Right forelimb (tissue), 1 donor: ENCODE results near the gene LDLRAD3.

ENCODE experiments used
- DNase-seq: peaks from one replicate; pipeline ENCODE4 v3.0.0-alpha.2; 2018

LDLRAD3 gene

GRCh38 chr11:36081274-36081945 lies 137.5 kb downstream of the LDLRAD3 start:
- no peak for DNase-seq

- DNase-seq = no peak
These were observed 142.5 kb downstream of the LDLRAD3 start for GRCh38 chr11:36086366-36086765.

DNA sequence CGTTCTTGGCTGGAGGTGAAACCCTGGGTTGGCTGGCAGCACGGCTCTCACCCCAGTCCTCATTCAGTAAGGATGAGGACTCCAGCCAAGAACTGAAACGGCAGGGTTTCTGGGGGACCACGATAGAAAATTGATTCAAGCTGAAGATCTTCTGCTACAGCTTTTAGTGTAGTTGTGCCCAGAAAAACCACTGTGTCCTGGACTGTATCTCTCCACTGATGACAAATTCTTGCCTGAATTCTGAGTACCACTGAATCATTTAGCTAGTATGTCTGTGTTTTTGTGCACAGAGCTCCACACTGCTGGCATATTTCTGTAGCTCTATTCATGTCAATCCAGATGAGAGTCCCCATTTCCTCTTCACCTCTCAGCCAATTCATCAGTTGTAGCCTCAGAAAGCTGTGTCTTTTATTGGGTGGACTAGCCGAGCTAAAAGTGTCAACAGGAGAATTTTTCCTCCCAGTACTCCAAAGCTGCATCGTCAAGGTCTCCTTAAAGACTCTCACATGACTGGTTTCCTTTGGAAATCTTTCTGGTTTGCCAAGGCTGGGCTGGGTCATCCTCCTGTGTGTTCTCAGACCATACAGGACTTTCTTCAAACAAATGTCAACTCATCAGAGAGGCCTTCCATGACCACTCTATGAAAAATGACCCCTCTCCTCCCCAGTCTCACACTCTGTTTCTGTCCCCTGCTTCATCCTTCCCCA lies 144.6 kb downstream of the LDLRAD3 start:
- no peak for DNase-seq

DNA sequence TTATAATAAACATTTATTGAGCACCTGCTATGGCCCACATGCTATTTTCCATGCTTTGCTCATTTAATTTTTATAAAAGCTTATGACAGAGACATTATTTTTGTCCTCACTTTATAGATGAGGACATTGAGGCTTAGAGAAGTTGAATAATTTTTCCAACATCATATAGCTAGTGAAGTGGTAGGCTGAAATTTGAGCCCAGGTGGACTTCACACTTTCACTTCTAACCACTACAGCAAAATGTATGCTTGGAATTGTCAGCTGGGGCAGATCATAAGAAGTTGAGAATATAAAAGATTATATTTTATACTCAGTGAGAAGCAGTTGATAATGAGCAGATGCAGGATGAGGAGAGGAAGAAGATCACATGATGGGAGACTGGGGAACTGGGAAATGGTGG lies 146.1 kb downstream of the LDLRAD3 start:
- no peak for DNase-seq

DNA sequence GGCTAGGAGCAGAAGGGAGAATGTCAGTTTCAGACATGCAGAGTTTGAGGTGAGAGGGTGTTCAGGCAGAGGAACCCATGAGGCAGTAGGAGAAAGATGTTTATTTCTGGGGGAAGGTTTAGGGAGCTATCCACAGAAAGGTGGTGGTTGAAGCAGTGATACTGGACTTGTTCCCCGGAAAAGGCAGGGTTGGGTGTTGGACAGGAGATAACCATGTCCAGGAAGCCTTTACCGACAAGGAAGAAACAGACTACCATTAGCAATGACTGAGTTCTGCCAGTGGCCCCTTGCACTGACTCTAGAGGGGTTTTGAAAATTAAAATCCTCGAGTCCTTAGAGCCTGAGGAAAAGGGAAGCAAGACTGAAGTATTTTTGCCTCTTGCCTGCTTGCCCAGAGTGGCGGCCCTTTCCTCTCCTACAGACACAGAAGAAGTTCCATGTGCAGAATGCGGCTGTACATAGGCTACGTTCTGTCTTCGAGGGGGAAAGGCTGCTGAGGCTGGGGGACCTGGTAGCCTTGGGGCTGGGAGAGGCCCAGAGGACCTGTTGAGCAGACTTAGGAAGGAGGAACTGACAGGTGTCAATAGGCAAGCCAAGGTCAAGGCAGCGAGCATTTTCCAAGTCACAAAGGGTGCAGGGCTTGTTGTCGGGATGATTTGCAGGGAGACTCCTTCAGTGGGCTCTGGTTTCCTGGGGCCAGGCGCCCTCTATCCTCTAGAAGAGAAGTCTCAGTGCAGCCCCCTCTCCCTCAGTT lies 146.7 kb downstream of the LDLRAD3 start:
- DNase-seq = no peak

DNA sequence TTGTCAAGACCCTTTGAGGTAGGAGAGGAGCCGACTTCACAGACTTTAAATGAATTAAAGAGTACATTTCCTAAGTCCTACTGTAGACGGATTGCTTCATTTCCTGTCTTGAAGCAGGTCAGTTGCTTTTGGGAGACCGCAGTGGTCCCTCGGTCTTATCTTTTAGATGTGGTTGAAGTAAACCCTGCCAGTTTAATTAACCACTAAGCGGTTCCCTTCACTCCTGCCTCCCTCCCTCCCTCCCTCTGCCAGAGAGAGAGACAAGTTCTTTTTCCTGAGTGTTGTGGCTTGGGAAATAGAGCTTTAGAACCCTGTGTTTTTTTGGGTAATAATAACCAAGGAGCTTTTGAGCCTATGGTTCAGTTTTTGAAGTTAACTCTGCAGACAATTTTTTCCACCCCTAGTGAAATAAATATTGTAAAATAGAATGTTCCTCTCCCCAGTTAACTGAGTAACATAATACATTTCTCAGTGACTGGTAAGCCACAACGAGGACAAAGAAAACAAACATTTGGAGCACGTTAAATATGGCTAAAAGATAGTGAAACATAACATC lies 147.5 kb downstream of the LDLRAD3 start:
- DNase-seq = no peak

DNA sequence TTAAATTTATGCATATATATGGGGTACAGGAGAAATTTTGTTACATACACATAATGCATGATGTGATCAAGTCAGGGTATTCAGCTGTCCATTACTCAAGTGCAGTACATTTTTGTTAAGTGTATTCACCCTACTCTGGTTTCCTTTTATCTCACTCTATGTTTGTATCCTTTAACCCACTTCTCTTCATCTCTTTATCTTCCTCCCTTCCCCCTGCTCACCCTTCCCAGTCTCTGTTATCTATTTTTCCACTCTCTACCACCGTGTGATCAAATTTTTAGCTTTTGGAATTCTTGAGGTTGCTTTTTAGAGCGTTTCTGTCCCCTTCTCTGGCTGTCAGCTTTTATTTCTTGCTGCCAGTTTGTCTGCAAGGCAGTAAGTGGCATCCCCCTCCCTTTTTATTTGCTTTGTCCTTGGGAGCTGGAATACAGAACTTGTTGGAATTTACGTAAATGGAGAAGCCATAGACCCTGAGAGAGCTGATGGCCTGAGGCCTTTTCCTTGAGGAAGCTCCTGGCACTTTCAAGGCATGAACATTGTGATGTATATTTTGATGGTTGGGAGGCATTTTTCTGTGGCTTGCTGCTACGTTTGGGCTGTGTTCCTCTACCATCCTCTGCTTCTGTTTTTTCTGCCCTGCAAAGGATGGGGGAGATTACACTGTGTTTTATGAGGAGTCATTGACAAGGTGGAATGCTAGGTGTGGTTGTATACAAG lies 148.6 kb downstream of the LDLRAD3 start:
- DNase-seq = no peak

- no peak for DNase-seq
These were observed 149.7 kb downstream of the LDLRAD3 start for GRCh38 chr11:36093548-36093947.

DNA sequence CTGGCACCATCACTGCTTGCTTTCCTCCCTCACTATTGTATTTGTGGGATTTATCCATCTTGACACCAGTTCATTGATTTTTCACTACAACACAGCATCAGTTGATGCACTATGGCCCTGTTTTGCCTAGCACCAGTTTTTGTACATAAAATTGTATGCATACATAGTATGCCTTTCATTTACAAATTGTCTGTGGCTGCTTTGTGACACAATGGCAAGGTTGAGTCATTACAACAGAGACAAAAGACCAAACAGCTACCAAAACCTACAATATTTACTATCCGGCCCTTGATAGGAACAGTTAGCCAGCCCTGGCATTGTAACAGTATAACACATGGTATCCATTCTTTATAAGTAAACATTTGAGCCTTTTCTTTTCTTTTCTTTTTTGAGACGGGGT lies 150.3 kb downstream of the LDLRAD3 start:
- DNase-seq = no peak

DNA sequence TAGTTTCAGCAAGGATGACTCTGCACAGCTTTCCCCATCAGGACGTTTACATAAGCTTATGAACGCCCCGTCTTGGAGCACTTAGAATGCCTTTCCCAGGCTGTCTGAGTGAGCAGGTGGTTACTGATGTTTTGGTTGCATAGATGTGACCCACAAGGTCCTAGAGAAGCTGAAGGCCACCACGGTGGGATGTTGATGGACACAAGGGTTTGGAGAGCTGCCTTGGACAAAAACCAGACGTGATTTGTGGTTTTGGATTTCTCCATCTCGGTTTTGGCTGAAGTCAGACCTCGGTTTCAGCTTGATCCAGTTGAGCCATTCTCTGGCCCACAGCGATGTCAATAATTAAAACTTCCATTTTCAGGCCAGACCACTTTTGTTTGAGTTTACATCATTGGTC lies 151.9 kb downstream of the LDLRAD3 start:
- DNase-seq = no peak

DNA sequence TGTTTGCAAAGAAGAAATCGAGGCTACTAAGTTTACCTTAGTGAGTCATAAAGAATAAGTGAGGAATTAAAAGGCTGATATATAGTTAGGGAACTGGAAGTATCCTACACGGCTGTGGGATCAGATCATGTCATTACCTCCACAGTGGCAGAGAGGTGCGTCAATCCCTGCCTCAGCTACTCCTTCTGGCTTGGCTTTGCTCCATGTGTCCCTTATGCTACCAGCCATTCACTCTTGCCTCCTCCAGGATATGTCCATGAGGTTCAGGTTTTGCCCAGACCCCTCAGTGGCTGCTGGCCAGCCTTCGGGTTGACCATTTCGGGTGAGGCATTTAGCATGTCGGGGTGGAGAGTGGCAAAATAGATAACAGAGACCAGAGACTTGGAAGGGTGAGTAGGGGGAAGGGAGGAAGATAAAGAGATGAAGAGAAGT lies 153.4 kb downstream of the LDLRAD3 start:
- DNase-seq = no peak

GRCh38 chr11:36098087-36098486 lies 154.2 kb downstream of the LDLRAD3 start:
- DNase-seq = no peak

DNA sequence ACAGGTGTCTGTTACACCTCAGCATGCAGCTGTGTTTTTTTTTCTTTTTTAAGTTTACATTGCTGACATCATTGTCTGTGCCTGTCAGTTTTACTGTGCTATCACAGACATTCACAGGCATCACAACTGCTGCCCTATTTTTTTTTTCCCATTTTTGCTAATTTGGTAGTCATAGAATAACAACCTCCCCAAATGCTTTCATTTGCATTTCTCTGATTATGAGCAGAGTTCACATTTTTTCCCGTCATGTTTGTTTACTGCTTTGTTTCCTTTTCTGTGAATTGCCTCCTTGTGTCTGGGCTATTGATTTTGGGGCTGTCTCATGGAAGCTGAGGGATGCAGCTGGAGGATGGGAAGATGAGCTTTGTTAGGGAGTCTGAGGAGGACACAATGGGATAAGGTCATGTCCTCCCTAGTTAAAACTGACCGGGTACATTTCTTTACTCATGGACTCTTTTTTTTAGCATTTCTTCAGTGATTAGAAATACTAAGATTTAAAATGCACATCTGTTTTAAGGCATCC lies 155.1 kb downstream of the LDLRAD3 start:
- no peak for DNase-seq

GRCh38 chr11:36101466-36101865 lies 157.6 kb downstream of the LDLRAD3 start:
- DNase-seq = no peak

DNA sequence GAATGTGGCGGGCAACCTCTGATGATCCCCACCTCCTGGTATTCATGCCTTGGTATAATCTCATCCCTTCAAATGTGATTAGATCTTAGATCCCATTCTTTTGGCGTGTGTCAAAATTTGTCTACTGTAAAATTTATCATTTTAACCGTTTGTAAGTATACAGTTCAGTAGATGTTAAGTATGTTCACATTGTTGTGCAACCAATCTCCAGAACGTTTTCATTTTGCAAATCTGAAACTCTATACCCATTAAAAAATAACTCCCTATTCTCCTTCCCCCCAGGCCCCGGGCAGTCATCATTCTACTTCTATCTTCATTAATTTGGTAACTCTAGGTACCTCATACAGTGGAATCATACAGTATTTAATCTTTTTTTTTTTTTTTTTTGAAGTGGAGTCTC lies 159.0 kb downstream of the LDLRAD3 start:
- no peak for DNase-seq

DNA sequence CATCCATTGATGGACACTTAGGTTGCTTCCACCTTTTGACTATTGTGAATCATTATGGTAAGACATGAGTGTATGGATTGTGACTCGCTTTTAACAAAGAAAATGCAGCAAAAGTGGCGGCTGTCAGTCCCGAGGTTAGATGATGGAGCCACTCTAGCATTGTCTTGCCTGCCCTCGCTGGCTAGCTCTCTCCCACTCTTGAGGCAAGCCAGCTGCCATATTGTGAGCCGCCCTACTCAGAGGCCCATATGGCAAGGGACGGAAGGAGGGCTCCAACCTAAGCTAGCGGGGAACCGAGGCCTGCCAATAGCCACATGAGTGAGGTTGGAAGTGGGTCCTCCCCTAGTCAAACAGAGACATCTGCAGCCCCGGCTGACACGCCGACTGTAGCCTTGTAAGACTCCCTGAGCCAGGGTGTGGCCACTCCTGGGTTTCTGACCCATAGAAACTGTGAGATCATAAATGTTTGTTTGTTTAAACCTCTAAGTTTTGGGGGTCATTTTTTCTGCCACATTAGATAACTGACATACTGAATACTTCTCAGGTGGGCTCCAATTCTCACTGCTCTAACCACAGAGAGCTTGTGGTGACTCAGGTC lies 160.2 kb downstream of the LDLRAD3 start:
- DNase-seq = no peak

GRCh38 chr11:36104660-36104992 lies 160.8 kb downstream of the LDLRAD3 start:
- no peak for DNase-seq

DNA sequence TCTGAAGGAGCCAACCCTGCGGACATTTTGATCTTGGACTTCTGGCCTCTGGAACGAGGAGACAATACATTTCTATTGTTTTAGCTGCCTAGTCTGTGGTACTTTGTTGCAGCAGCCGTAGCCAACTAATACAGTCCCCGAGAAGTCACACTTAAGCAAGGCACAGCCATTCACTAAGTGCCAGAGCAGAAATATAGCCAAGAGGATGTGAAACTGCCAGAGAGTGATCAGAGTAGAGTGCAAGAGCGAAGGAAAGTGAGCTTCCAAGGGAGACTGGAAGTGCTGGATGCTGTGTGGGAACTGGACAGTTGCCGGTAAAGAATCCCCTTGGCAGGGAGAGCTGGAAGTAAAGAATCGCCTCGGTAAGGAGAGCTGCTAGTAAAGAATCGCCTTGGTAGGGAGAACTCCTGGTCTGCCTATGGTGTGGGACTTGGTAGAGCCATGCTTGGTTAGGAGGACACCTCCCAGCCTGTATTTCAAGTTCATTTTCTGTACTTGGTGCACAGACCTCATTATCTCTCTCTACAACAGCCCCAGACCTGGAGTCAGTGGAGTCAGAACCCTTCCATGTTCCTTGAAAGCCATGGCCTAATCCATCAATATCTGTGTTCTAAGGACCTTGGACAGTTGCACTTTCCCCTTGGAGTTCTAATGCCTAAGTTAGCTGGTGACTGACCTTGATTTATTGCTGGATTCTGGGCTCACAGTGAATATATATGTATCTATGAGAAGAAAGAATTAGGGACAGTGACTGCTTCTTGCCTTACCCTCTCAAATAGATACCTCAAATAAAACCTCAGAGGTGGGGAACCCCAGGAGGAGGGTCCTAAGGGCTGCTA lies 162.1 kb downstream of the LDLRAD3 start:
- DNase-seq = no peak

GRCh38 chr11:36107547-36107946 lies 163.7 kb downstream of the LDLRAD3 start:
- no peak for DNase-seq

GRCh38 chr11:36108881-36109589 lies 165.2 kb downstream of the LDLRAD3 start:
- DNase-seq = no peak

DNA sequence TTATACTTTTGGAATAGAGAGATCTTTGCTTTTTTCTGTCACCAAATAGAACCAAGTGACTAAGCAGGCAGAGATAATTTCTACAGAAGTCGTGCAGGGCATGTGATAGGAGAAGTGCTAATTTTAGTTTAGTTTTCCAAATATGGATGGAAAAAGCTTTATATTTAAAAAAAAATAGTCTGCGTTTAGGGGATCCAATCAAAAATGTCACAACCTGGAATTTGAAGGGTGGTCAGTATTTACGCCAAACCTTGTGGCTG lies 165.7 kb downstream of the LDLRAD3 start:
- DNase-seq = no peak
